H4 (cell line): ENCODE results near the gene ZMAT3. TPM values are rescaled to one million over a fixed set of nuclear protein-coding genes. Genes with fewer than 3 reads are reported as not detected.
A peak's percentile ranks its signal among the peaks of the same experiment; 100 is the strongest.

Experiments
- DNase-seq: peaks from one replicate; pipeline ENCODE4 v3.0.0-alpha.2; 2015; ENCODE audit warnings: low spot score
- total RNA-seq: library from RNA; depleted of rRNA; stranded (reverse); fragments of >200 nt; shearing (Covaris generic); gene quantifications from 2 replicates; pipeline ENCODE4 v1.2.3, GENCODE V29; 2014; rRNA removed

The ZMAT3 gene
- total RNA-seq, 1 experiment from 2014 or later, result 5.7 TPM

DNA sequence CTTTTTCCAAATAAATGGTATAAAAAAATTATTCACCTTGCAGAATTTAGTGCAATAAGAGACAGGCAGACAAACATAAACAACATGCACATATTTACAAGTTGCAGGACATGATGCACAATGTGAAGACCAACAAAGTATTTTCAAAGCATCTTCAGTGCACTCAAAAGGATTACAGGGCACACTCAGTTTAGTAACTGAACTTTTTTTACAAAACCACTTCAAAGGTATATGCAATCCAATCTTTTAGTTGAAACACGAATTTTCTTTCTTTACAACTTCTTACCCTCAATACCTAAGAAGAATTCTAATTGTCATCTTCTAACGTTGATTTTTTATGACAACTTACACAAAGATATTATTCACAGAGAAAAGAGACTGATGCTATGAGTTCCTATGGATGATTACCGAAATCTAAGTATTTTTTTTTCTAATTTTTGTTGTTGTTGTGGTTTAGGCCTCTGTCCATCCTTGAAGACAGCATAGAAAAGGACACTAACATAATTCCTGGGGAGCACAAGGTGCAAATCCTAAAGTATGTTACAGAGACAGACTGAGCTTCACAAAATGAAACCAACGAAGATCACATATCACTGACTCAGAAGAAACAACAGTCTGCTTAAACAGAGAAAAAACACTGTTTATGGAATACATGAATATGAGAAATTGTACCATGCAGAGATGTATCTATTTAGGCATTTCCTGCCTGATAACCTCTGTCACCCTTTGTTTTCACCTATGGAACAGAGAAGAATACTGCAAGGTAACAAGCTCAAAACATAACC lies 50.3 kb downstream of the ZMAT3 start:
- DNase-seq, result no peak

DNA sequence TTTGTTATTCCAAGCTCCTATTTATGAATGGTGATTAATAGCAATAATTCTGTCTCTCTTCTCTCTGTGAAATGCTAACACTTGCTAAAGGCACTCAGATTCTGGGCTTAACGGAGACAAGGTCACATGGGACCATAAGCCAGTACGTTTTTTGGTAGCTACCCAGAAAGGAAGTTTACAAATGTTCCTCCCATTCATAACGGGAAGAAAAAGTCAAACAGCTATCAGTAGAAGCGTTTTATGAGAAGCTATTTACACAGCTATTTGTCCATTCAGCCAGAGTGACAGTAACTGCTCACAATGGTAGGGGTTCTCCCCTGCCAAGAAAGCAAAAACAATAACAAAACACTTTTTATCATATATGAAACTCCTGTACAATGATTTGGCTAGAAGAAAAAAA lies 51.5 kb downstream of the ZMAT3 start:
- DNase-seq, result no peak

DNA sequence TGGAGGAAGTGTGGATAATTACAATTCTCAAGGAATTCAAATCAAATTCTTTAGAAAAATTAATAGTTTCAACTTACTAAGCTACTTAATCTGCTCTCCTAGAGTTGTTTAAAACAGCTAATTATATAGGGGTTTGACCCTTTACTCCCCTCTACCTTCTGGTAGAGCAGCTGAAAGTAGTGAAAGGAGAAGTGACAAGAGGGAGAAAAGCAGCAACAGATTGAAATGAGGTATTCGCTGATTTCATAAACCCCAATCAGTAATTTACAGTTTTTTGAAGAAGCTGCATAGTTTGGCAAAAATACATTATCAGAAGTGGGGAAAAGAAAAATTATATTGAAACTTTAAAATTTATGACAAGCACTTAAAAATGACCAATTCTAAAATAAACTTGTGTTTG lies 52.8 kb downstream of the ZMAT3 start:
- no peak for DNase-seq

DNA sequence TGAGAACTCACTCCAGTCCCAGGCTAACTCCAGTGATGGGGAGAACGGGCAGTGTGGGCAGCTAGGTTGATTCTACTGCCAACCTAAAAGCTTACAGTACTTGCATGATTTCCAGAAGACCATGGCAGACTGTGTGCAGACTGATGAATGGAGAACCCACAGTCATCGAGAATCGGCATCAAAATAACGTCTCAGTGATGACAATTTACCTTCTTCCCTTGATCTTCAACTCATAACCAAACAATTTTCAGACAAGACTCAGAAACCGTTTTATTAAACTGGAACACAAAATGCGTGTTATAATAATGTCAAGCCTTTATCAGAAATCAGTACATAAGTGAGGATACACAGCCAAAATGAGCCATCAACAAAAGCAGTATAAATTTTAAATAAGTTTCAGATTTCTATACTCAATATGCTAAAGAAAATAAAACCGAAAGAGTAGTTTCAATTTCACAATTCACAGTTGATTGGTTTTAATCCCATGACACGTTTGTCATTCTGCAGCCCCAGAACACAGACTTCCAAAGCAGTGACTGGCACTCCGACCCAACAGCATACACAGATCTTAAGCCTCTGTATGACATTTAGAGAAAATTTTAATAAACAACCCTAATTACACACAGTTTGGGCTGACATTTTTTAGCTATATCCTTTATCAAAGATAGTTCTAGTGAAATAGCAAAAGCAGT lies 54.5 kb downstream of the ZMAT3 start:
- DNase-seq, result no peak

DNA sequence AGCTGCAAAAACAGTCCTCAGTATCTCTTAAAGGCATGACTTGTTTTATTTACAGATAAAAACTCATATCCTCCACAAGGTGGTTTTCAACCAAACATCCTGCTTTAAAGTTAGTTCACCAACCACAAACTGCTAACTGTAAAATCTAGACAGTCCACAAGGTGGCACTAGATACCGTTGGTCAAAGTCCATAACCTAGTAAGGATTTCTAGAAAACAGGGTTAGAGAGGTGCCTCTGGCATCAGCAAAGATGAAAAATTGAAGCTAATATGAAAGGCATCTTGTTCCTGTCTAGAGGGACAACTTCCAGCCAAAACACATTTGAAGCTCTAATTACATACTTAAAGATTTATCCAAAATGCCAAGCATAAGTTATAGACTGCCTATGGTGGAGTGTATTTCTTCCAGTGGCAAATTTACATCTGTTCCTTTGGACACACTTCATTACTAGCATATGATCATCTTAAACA lies 56.0 kb downstream of the ZMAT3 start:
- DNase-seq, result peak; percentile 83

DNA sequence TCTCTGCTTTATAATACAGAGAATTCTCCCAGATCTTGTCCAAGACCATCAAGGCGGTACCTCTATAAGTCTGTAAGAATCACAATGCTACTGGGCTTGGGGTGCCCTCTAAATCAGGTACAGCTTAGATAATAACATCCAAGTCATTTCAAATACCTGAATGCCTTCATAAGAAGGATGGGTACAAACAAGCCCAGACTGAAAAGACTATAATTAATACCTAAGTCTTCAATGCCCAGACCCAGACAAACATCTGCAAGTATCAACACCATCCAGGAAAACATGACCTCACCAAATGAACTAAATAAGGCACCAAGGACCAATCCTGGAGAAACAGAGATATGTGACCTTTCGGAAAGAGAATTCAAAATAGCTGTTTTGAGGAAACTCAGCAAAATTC lies 65.9 kb downstream of the ZMAT3 start:
- DNase-seq, result no peak

DNA sequence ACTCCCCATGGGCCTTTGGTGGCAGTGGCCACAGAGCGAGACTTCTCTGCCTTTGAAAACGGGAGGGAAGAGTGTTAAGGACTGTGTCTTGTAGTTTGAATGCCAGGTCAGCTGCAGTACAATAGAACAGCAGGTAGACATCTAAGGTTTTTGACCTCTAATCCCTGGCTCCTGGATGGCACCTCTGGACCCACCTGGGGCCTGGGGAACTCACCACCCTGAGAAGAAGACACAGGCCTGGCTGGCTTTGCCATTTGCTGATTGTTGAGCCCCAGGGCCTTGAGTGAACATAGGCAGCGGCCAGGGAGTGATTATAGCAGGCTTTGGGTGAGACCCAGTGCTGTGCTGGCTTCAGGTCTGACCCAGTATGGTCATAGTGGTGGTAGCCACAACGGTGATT lies 66.4 kb downstream of the ZMAT3 start:
- no peak for DNase-seq

DNA sequence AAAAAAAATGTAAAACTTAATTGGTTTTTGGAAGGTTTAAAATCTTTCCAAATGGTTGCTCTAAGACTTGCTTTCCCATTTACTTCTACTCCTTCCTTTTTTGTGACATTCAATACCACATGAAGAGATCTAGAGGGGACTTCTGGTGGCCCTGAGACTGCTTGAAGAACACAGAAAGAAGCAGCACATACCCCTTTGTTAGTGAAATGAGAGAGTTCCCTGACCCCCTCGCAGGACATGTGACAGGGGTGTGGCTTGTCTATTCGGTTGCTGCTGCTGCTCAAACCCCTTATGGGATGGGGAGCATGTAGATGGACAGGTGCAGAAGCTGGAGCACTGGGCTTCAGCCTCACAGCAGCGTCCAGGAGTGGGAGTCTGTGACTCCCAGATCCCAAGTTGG lies 71.0 kb downstream of the ZMAT3 start:
- no peak for DNase-seq

DNA sequence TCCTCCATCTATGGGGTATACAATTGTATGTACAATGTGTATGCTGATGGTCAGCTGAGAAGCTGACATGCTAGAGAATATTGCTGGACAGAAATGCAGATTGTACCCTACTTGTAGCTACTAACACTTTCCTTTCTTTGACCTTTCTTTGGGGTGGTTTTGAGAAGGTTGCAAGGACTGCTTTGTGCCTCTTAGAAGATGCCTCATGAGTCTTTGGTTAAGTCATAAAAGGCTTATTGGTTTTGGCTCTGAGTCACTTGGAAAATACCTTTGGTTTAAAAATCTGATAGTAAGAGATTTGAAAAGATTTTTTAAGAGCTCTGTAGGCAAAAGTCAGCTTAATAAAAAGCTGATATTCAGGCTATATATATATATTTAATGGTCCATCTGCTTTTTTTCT lies 71.5 kb downstream of the ZMAT3 start:
- no peak for DNase-seq

DNA sequence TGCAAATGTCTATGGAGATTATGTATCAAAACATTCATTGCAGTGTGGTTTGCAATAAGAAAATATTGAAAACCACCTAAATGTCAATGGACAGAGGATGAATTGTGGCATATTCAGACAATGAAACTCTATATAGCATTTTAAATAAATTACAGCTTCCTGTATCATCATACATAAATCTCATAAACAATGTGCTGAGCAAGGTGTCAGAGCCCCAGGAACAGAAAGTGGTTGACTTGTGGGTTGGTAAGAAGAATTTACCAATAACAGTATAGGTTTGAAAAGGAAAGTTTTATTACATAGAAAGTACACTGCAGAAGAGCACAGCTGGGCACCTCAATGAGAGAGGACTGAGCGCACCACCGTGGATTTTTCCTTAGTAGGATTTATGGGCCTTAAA lies 75.2 kb downstream of the ZMAT3 start:
- no peak for DNase-seq

DNA sequence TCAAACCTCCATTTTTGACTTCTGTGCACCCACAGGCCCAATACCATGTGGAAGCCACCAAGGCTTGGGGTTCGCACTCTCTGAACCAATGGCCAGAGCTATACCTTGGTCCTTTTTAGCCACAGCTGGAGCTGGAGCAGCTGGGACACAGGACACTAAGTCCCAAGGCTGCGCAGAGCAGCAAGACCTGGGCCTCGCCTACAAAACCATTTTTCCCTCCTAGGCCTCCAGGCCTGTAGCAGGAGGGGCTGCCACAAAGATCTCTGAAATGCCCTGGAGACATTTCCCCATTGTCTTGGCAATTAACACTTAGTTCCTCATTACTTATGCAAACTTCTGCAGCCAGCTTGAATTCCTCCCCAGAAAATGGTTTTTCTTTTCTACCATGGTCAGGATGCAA lies 81.3 kb downstream of the ZMAT3 start:
- no peak for DNase-seq

DNA sequence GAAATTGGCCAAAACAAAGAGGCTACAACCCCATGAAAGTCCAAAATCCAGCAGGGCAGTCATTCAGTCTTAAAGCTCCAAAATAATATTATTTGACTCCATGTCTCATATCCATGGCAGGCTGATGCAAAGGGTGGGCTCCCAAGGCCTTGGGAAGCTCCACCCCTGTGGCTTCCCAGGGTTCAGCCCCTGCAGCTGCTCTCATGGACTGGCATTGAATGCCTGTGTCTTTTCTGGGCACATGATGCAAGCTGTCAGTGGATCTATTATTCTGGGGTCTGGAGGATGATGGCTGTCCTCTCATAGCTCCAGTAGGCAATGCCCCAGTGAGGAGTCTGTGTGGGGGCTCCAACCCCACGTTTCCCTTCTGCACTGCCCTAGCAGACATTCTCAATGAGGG lies 81.8 kb downstream of the ZMAT3 start:
- no peak for DNase-seq

DNA sequence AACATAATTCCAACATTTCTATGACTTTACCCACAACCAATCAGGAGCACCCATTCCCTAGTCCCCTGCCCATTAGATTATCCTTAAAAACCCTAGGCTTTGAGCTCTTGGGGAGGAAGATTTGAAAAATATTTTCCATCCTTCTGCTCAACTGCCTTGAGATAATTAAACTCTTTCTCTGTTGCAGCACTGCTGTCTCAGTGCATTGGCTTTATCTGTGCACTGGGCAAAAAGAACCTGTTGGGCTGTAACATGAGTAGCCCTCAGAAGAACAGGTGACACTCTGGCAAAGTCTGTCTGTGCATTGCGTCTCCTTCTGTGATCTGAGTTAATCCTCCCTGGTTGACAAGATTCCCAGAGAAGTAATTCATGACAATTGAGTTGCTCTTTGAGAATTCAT lies 83.9 kb downstream of the ZMAT3 start:
- no peak for DNase-seq

DNA sequence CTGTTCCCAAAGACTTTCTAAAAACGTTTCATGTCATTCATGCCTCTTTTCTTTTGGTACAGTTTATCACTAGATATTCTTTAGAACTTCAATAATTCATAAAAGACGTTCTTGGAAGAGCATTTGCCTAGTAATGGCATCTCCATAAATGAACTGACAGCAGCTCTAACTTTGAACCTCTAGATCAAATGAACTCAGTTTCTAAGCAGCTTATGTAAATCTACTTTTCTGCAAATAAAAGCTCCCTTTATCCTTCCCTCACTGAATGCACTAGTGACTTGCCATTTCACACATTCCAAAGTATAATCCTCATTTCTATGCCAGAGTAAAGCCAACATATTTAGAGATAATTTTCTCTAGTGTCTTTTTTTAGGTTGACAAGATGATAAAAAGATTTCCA lies 85.2 kb downstream of the ZMAT3 start:
- no peak for DNase-seq

DNA sequence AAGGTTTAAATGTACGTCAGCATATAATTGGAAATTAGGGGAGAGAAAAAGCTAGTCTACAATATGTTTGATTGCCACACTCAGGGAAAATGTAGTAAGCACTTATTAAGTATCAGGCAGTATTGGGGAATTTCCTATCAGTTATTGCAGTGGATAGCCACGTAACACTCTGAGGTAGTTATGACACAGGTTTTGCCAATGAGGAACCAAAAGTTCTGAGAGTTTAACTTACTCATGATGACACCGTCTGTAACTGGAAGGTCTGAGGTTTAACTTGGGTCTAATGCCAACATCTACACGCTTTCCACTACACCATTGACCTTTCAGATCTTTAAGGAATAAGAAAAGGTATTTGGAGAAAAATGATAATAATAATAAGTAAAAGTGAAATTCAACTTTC lies 89.5 kb downstream of the ZMAT3 start:
- DNase-seq, result no peak

DNA sequence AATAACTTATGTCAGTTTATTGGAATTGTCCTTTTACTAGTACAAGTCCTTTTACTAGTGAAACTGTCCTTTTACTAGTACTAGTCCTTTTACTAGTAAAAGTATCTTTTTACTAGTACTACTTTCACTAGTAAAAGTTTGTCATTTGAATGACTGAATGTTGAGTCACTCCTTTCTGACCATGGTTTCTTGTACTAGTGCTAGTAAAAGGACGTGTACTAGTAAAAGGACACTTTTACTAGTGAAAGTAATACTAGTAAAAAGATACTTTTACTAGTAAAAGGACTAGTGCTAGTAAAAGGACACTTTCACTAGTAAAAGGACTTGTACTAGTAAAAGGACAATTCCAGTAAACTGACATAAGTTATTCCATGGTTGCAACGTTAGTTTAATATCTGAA lies 96.3 kb downstream of the ZMAT3 start:
- no peak for DNase-seq

DNA sequence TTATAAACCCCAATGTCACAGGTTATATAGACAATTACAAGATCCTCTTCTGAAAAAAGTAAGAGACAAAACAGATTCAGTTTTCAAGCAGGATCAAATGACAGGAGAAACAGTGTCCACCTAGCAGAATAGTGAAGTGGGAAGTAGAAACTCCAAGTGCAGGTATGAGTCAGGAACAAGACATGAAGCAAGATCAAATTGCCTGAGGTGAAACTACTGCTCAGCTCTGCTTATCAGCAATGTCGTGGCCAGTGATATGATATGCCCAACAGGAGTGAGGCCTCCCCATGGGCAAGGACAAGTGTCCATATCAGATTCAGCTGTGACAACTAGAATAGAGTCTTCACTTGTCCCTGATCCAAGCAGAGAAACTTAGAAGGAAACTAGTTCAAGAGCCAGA lies 100.0 kb downstream of the ZMAT3 start:
- no peak for DNase-seq

DNA sequence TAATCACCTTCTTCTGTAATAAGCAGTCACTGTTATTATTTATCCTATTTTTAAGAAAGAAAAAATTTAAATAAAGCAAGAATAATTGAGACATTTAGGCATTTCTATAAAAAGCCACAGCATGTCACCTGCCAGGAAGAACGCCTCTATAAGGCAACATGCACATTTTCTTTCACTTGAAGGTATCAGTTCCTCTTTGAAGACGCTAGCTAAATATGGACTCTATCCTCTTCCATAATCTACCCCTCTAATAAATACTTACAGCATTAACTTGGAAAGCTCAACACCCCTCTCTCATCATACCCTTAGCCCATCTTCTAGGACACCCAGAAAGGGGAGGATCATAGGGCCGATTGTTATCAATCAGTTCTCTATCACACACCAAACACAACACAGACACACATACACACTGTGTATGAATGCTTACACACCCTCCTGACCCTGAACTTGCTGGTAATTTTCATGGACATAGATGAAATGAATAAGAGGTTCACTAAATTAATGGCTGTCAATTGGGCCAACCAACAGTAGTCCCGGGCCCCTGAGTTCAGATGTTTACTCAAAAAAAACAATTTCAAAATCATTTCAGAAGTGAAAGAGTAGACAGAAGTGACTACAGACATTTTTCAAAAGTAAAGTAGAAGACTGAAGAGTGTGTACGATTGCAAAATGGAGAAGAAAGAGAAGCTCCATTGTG lies 102.5 kb downstream of the ZMAT3 start:
- no peak for DNase-seq

Other genes starting within 250 kb of the ZMAT3 start
- gene PIK3CA, start 76.5 kb upstream of the ZMAT3 start, total RNA-seq, result 17.9 and 21.0 TPM in 2 replicates
- gene KCNMB3, start 179.3 kb upstream of the ZMAT3 start, total RNA-seq, result 0.02 and 0.62 TPM in 2 replicates